IPS DF 4.7 (cell line): ENCODE data around the gene CADM2.

ENCODE experiments used
- DNase-seq: peaks from one replicate; pipeline ENCODE4 v3.0.0-alpha.2; 2013; ENCODE audit warnings: low spot score; ENCODE audit errors: extremely low read depth

Gene CADM2

GRCh38 chr3:85781806-85782205 is 823.0 kb downstream of the CADM2 start:
- DNase-seq = no peak

GRCh38 chr3:85783291-85783690 is 824.5 kb downstream of the CADM2 start:
- DNase-seq = no peak

DNA sequence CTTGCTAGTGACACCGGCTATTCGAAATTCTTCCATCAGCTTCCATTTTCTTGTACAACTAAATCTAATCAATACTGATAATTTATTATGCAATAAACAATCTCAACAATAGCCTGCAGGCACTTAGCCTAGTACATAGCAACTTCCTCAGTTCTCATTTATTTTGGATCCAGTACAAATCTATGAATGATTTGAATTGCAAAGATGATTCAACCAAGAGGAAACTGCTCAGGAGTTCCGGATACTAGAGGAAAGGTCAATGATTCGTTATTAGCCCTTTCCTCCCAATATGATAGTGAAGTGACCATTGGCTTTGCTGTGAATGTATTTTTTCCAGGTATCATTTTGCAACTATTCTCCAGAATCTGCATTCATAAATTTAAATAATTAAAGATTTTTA is 827.0 kb downstream of the CADM2 start:
- DNase-seq = no peak

GRCh38 chr3:85790445-85791030 is 831.7 kb downstream of the CADM2 start:
- no peak for DNase-seq

DNA sequence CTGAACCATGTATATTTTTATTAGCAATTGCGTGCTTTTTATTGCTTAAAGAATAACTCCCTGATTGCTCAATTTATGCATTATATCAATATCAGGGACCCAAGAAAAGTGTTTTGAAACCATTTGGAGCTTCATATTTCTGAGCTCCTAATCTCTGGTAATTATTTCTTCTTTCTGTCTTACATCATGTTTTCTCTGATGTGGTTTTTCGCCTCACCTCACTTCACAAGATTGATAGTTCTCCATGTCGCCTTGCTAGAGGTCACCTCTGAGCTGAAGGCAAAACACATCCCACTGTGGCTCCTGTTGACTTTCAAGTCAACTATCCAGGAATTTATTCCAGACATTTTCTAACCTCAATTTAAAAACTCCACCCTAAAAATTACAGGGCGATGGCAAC is 837.4 kb downstream of the CADM2 start:
- DNase-seq = no peak

DNA sequence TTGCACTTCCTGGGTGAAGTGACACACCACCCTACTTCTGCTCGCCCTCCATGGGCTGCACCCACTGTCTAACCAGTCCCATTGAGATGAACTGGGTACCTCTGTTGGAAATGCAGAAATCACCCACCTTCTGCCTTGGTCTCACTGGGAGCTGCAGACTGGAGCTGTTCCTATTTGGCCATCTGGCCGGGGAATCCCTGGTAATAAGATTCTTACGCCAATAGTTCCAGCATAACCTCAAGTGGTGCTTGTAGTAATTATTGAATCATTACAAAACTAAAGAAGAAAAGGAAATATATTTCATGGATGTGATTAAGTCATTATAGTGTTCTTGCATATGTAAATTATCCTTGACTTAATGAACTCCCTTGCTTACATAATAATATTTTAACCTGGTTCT is 841.9 kb downstream of the CADM2 start:
- DNase-seq = no peak

GRCh38 chr3:85801955-85802354 is 843.2 kb downstream of the CADM2 start:
- peak; percentile 28 for DNase-seq

DNA sequence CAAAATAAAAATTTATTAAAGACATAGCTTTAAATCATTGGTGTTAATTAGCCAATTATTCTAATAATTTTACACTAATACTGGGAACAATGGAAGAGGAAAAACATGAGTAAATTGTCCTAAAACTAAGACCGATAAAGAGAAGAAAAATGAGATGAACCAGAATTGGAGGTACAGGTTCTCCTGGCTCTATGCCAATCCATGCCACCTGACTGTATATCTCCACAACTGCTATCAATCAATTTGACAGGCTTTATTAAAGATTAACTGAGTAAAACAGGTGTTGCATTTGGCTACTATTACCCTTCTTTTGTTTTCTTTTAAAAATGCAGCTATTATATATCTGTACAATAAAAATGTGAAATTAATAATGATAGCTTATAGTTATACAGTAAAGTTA is 850.0 kb downstream of the CADM2 start:
- DNase-seq = no peak

- peak; percentile 36 for DNase-seq
Observed at GRCh38 chr3:85821130-85821756, 862.5 kb downstream of the CADM2 start.

DNA sequence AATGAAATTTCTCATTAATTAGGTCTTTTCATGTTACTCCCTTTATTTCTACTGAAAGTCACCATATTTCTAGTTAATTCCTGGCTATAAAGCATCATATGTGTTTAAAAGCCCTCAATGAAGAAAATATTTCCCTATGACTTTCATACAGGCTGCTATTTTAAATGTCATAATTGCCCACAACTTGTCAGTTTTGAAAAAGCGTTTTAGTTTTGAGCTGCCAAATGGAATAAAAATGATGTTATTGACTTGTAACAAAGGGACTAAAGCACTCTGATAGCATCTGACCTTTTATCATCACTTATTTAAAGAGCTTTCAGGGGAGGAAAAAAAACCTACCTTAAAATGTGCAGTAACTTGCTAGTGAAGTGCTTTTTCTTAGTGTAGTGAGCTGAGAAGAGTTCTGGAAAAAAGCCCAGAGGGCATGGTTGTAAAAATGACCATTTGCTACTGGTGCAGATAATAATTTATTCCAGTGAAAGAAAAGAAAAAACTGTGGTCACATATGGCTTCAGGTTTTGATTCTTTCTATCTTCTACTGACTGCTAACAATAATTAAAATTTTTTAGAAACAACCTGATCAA is 877.2 kb downstream of the CADM2 start:
- DNase-seq = no peak

- DNase-seq = no peak
Observed at GRCh38 chr3:85837402-85837801, 878.6 kb downstream of the CADM2 start.

GRCh38 chr3:85838921-85839320 is 880.1 kb downstream of the CADM2 start:
- DNase-seq = no peak

- DNase-seq = no peak
Observed at GRCh38 chr3:85842081-85842480, 883.3 kb downstream of the CADM2 start.

- DNase-seq = no peak
Observed at GRCh38 chr3:85846940-85847339, 888.2 kb downstream of the CADM2 start.

DNA sequence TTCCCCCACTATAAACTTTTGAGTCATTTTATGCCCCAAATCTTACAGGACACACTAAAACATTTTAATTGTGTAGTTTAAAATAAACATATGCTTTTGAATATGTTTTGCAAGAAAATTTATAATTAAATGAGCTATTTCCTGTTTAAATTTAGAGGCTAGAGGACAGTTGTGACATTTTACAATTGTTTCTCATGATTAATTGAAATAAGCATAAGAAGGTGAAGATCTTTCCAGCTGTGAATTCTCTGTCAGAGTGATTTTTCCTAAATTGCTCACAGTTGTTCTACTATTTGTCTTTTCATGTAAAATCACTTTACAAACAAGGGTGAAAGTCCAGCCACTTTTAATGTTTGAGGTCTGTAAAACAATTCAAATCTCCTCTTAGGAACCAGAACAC is 892.3 kb downstream of the CADM2 start:
- no peak for DNase-seq

GRCh38 chr3:85853805-85854204 is 895.0 kb downstream of the CADM2 start:
- DNase-seq = no peak

DNA sequence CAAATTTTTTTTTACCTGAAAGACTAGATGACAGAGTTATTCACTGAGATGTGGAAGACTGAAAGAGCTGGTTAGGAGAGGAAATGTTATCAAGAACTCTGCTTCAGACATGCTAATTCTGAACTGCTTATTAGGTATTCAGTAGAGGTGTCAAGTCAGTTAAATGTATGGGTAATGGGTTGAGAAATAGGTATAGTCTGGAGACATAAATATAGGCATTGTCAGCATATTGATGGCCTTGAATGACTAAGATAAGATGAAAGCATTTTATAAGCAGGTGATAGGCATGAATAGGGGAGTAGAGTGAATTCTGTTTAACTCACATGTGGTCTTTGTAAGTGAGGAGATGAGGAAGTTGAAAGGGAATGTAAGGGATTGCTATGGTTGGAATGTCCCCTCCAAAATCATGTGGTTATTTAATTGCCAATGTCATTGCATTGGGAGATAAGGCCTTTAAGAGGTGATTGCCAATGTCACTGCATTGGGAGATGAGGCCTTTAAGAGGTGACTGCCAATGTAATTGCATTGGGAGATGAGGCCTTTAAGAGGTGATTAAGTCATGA is 904.2 kb downstream of the CADM2 start:
- no peak for DNase-seq

- no peak for DNase-seq
Observed at GRCh38 chr3:85864896-85865295, 906.1 kb downstream of the CADM2 start.

GRCh38 chr3:85867072-85867471 is 908.3 kb downstream of the CADM2 start:
- no peak for DNase-seq

- no peak for DNase-seq
Observed at GRCh38 chr3:85875589-85875988, 916.8 kb downstream of the CADM2 start.

DNA sequence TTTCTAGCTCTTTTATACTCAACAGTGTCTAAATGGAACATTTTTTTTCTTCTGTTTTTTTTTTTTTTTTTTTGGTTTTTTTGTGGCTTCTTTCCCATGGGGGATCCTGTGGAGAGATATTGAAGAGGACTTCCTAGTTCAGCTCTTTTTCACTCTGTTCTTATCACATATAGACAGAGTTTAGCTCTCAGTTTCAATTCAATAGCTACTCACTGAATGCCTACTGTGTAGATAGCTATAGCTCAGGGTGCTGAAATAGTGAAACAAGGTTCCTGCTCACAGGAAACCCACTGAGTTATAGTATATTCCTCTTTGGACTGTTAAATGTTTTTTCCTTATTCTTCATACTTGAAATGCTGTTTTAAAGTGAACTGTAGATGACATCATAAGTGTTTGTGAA is 918.8 kb downstream of the CADM2 start:
- DNase-seq = no peak

GRCh38 chr3:85881833-85882393 is 923.1 kb downstream of the CADM2 start:
- no peak for DNase-seq
